HepG2 (cell line): Measurements from ENCODE around the gene ITPK1. TPM values are rescaled to one million over a fixed set of nuclear protein-coding genes. Genes with fewer than 3 reads are reported as not detected.

Experiments used
- ATAC-seq: fragments of 200-7000 bp; cut with Tn5 transposase; 3 replicates; pipeline ENCODE4 v1.9.1; 2020; ENCODE audit warnings: mild to moderate bottlenecking, moderate library complexity
- BruUV-seq: library from RNA; stranded (reverse); fragments of 400-500 nt; replicated peaks from 2 replicates; lab custom pipeline; 2021; lab: Mats Ljungman, UMichigan
- CTCF ChIA-PET: fragments of 300-600 bp; formaldehyde crosslinking; extraction: SDS; loops from one replicate; lab custom pipeline; 2021; ENCODE audit warnings: low total read pairs, inconsistent platforms, low intra/inter-chr PET ratio; lab: Yijun Ruan, JAX
- POLR2A ChIA-PET: fragments of 350-600 bp; sonication (Branson Sonifier 250); formaldehyde crosslinking; loops from one replicate; lab custom pipeline; 2020; ENCODE audit warnings: antibody characterized with exemption, inconsistent platforms; lab: Yijun Ruan, JAX
- DNase-seq: peaks from one replicate; pipeline ENCODE4 v3.0.0-alpha.2; 2015; ENCODE audit warnings: low spot score
- FAIRE-seq: peaks from 3 replicates; lab custom pipeline; 2011; peaks lifted over from hg19 to GRCh38; lab: Jason Lieb, UNC
- H2AFZ ChIP-seq: one replicate; pipeline ENCODE4 v1.6.1; 2011; ENCODE audit warnings: low read length, inconsistent platforms
- H3K27ac ChIP-seq: fragments of 300-600 bp; 3 replicates; pipeline ENCODE4 v1.8.0; 2011; ENCODE audit warnings: mixed run types, mild to moderate bottlenecking, mixed read lengths, low read length, inconsistent platforms; ENCODE audit not compliant: insufficient read depth; ENCODE audit errors: extremely low read length
- H3K27me3 ChIP-seq, 2 experiments: fragments of 200-600 bp in 1 of 2; 2 replicates in 1 of 2; 3 replicates in 1 of 2; pipeline versions ENCODE4 v1.6.0 to v1.8.0; 2011; ENCODE audit warnings: low read length in 2 of 2, mild to moderate bottlenecking in 2 of 2, moderate library complexity in 2 of 2, inconsistent platforms in 1 of 2; ENCODE audit not compliant: insufficient read depth in 2 of 2, control insufficient read depth in 1 of 2
- H3K36me3 ChIP-seq, 2 experiments: fragments of 200-600 bp in 1 of 2; replicated peaks in 1 of 2; 2 replicates in 1 of 2; 3 replicates in 1 of 2; pipeline versions ENCODE4 v1.5.1 to v1.8.0; 2011; ENCODE audit warnings: low read length in 2 of 2, inconsistent platforms in 1 of 2; ENCODE audit not compliant: insufficient read depth in 2 of 2, control insufficient read depth in 1 of 2
- H3K4me1 ChIP-seq: 2 replicates; pipeline ENCODE4 v1.5.1; 2012; ENCODE audit warnings: low read length, inconsistent platforms; ENCODE audit not compliant: insufficient read depth
- H3K4me2 ChIP-seq: 2 replicates; pipeline ENCODE4 v1.6.0; 2011; ENCODE audit warnings: low read depth, low read length, inconsistent platforms
- H3K4me3 ChIP-seq, 3 experiments: fragments of 200-600 bp in 1 of 3; sonication (generic), shearing (Covaris generic) in 1 of 3; replicated peaks in 1 of 3; 2 replicates each; pipeline ENCODE4 v1.5.1; 2011 to 2016; ENCODE audit warnings: low read length in 3 of 3, inconsistent platforms in 2 of 3, low read depth in 2 of 3, mild to moderate bottlenecking in 2 of 3, control low read depth in 1 of 3, mixed read lengths in 1 of 3; ENCODE audit not compliant: insufficient read depth in 1 of 3
- H3K79me2 ChIP-seq: one replicate; pipeline ENCODE4 v1.6.1; 2011; ENCODE audit warnings: low read length, inconsistent platforms; ENCODE audit not compliant: insufficient read depth
- H3K9ac ChIP-seq: 2 replicates; pipeline ENCODE4 v1.6.0; 2011; ENCODE audit warnings: mild to moderate bottlenecking, low read depth, low read length, inconsistent platforms; ENCODE audit not compliant: insufficient read depth
- H3K9me3 ChIP-seq: 2 replicates; pipeline ENCODE4 v1.5.1; 2012; ENCODE audit warnings: mild to moderate bottlenecking, low read length
- H4K20me1 ChIP-seq: 2 replicates; pipeline ENCODE4 v1.6.0; 2011; ENCODE audit warnings: inconsistent platforms, mild to moderate bottlenecking, low read length, moderate library complexity; ENCODE audit not compliant: insufficient read depth
- ADNP ChIP-seq: sonication (generic); formaldehyde crosslinking; IDR thresholded peaks from 2 replicates; pipeline ENCODE4 v1.4.0; 2020; ENCODE audit warnings: missing genetic modification reagents
- CBX2 ChIP-seq, 2 experiments: fragments of 200-600 bp in 1 of 2; sonication (generic); formaldehyde crosslinking in 1 of 2; IDR thresholded peaks; 2 replicates each; pipeline versions ENCODE4 v1.7.0 to v1.8.1; 2018 to 2022; ENCODE audit warnings: low read depth in 2 of 2, low read length in 1 of 2, mild to moderate bottlenecking in 1 of 2, missing genetic modification reagents in 1 of 2
- FIP1L1 ChIP-seq: fragments of 200-400 bp; formaldehyde crosslinking; IDR thresholded peaks from 2 replicates; pipeline ENCODE4 v1.6.1; 2018; ENCODE audit warnings: low read depth, mild to moderate bottlenecking, low read length, moderate library complexity, borderline replicate concordance; ENCODE audit not compliant: insufficient read depth
- KLF15 ChIP-seq: sonication (generic); formaldehyde crosslinking; IDR thresholded peaks from 2 replicates; pipeline ENCODE4 v1.8.1; 2023; ENCODE audit warnings: borderline replicate concordance, mild to moderate bottlenecking, inconsistent platforms, missing genetic modification reagents, mixed read lengths
- NCOA1 ChIP-seq: sonication (generic); formaldehyde crosslinking; IDR thresholded peaks from 2 replicates; pipeline ENCODE4 v1.9.0; 2021; ENCODE audit warnings: missing genetic modification reagents
- RARG ChIP-seq: sonication (generic); formaldehyde crosslinking; IDR thresholded peaks from 2 replicates; pipeline ENCODE4 v1.4.0; 2020; ENCODE audit warnings: low read depth, mild to moderate bottlenecking, missing genetic modification reagents
- TCF12 ChIP-seq, 2 experiments: fragments of 450-650 bp in 1 of 2; sonication (generic) in 1 of 2; formaldehyde crosslinking in 1 of 2; IDR thresholded peaks; 2 replicates each; pipeline versions ENCODE4 v1.6.1 to v1.8.0; 2017 to 2022; ENCODE audit warnings: antibody characterized with exemption in 1 of 2, mild to moderate bottlenecking in 1 of 2, missing genetic modification reagents in 1 of 2, moderate library complexity in 1 of 2
- TERF1 ChIP-seq: sonication (generic); formaldehyde crosslinking; IDR thresholded peaks from 2 replicates; pipeline ENCODE4 v1.8.0; 2022; ENCODE audit warnings: mild to moderate bottlenecking, missing genetic modification reagents, moderate library complexity
- ZNF331 ChIP-seq: sonication (generic); formaldehyde crosslinking; IDR thresholded peaks from 2 replicates; pipeline ENCODE4 v1.4.0; 2020; ENCODE audit warnings: missing genetic modification reagents
- ZNF44 ChIP-seq: sonication (generic); formaldehyde crosslinking; IDR thresholded peaks from 2 replicates; pipeline ENCODE4 v1.5.1; 2020; ENCODE audit warnings: mild to moderate bottlenecking, missing genetic modification reagents
- ZNF543 ChIP-seq: sonication (generic); formaldehyde crosslinking; IDR thresholded peaks from 2 replicates; pipeline ENCODE4 v1.4.0; 2020; ENCODE audit warnings: mild to moderate bottlenecking, missing genetic modification reagents
- ZNF639 ChIP-seq: conservative IDR thresholded peaks from 2 replicates; pipeline ENCODE4 v1.6.1; 2018; ENCODE audit warnings: missing genetic modification reagents
- ZUFSP ChIP-seq: sonication (generic); formaldehyde crosslinking; IDR thresholded peaks from 2 replicates; pipeline ENCODE4 v1.9.0; 2021; ENCODE audit warnings: missing genetic modification reagents, mild to moderate bottlenecking, borderline replicate concordance
- WGBS: methylation state at CpG from one replicate; pipeline ENCODE4 v1.1.6; 2017; ENCODE audit warnings: low lambda C conversion rate; 5-methylcytosine and 5-hydroxymethylcytosine counted together
- in situ Hi-C: cut with HindIII; loops from 2 replicates; pipeline ENCODE4 v1.10.0; 2017; ENCODE audit warnings: low pct_unique_long_range_greater_than_20kb; ENCODE audit not compliant: extremely low pct_ligation_motif_present
- intact Hi-C: fragments of 100-400 bp; cut with micrococcal nuclease; formaldehyde crosslinking; loops from one replicate; pipeline ENCODE4 v1.10.0; 2022; ENCODE audit not compliant: unreplicated experiment
- polyA plus RNA-seq, 8 experiments: library from polyadenylated mRNA; depleted of rRNA in 3 of 8; stranded (reverse) in 7 of 8; unstranded in 1 of 8; fragments of >200 nt; fragmentation: Illumina TruSeq in 4 of 8; extraction: Trizol in 4 of 8; gene quantifications; 2 replicates each; pipeline versions ENCODE4 v1.2.1 to v1.2.3, GENCODE V29; 2011 to 2016; ENCODE audit warnings: low read depth in 4 of 8, missing spikeins in 1 of 8, mixed read lengths in 1 of 8; ENCODE audit not compliant: insufficient read depth in 1 of 8
- total RNA-seq, 5 experiments: library from RNA; depleted of rRNA; stranded (reverse); fragments of >200 nt; fragmentation: Illumina TruSeq; extraction: Trizol; gene quantifications; 2 replicates each; pipeline ENCODE4 v1.2.3, GENCODE V29; 2016; ENCODE audit warnings: low read depth in 1 of 5

The ITPK1 gene
- total and polyA plus RNA-seq, 2 of the 13 experiments (the other 11 are each of a cell fraction or from before 2014, with no cell fraction given) = 20.5 to 47.5 TPM

- Histone ChIP-seq H3K27me3 (no peaks in the 10 kb centered on the region), H3K27ac (no peak overlapping the region), H3K9ac (no peak overlapping the region)
- in situ Hi-C loops (no loop called here), intact Hi-C loops (no loop called here)
- no peak for DNase-seq
- CTCF ChIA-PET = no interaction called here
- WGBS = 92% methylated on average over 7 of the region's 7 CpGs
- TF ChIP-seq NCOA1 (no peak), TCF12 (IDR thresholded peaks at IDR 0.05) (no peak), TCF12 (CRISPR knock-in tag; IDR thresholded peaks at IDR 0.05) (no peak), TERF1 (no peak), ZNF331 (CRISPR knock-in tag) (no peak), ZNF639 (CRISPR knock-in tag) (no peak), ZNF543 (CRISPR knock-in tag) (no peak), KLF15 (CRISPR knock-in tag) (no peak), FIP1L1 (no peak), ADNP (CRISPR knock-in tag) (no peak), RARG (CRISPR knock-in tag) (no peak), CBX2 (IDR thresholded peaks at IDR 0.05; ENCODE audit: low read depth, low read length) (no peak), CBX2 (CRISPR knock-in tag; IDR thresholded peaks at IDR 0.05; ENCODE audit: low read depth) (no peak), ZNF44 (CRISPR knock-in tag) (no peak), ZUFSP (CRISPR knock-in tag) (no peak)
- TF ChIP-seq, all 625 proteins: peak for 0
- Histone ChIP-seq H2AFZ (no peak overlapping the region), H3K4me3 (no peak overlapping the region), H3K4me2 (no peak overlapping the region), H3K9me3 (no peaks in the 10 kb centered on the region), H3K4me1 (peaks cover 80% of the 10 kb centered on the region), H3K79me2 (no peaks in the 10 kb centered on the region), H4K20me1 (no peaks in the 10 kb centered on the region), H3K36me3 (no peaks in the 10 kb centered on the region)
- ATAC-seq = no peak
- BruUV-seq = no TSS peak
- POLR2A ChIA-PET = no interaction called here
- no peak for FAIRE-seq
These were observed 69.0 kb downstream of the ITPK1 start for GRCh38 chr14:93046705-93047050.
